Body of pancreas (tissue), 4 donors: ENCODE measurements around the gene CDCP1. TPM values are rescaled to one million over a fixed set of nuclear protein-coding genes. Genes with fewer than 3 reads are reported as not detected.

Experiments
- ATAC-seq: fragments of 150-250 bp; one replicate; pipeline ENCODE4 v1.9.1; 2016
- DNase-seq, 4 donors: peaks; one replicate each; pipeline ENCODE4 v3.0.0-alpha.2; 2019
- H3K27ac ChIP-seq, 4 donors: fragments of 200-600 bp; sonication (generic); 1 replicate in 3 of 4; 2 replicates in 1 of 4; pipeline versions ENCODE4 v1.5.1 to v1.6.1; 2016 to 2019; ENCODE audit warnings: mild to moderate bottlenecking in 1 of 4, mixed read lengths in 1 of 4, moderate library complexity in 1 of 4
- H3K27me3 ChIP-seq, 2 donors: fragments of 200-600 bp; sonication (generic); one replicate each; pipeline ENCODE4 v1.6.0; 2016; ENCODE audit warnings: mild to moderate bottlenecking in 1 of 2
- H3K36me3 ChIP-seq, 2 donors: fragments of 200-600 bp; sonication (generic); replicated peaks in 1 of 2; 2 replicates each; pipeline ENCODE4 v1.5.1; 2016; ENCODE audit warnings: low read depth in 2 of 2; ENCODE audit not compliant: insufficient read depth in 1 of 2
- H3K4me1 ChIP-seq: fragments of 200-600 bp; sonication (generic); one replicate; pipeline ENCODE4 v1.6.0; 2016
- H3K4me3 ChIP-seq, 2 donors: fragments of 200-600 bp; sonication (generic); 1 replicate in 1 of 2; 2 replicates in 1 of 2; pipeline ENCODE4 v1.5.1; 2016 to 2019
- H3K9me3 ChIP-seq, 3 donors: fragments of 200-600 bp; sonication (generic); 1 replicate in 2 of 3; 2 replicates in 1 of 3; pipeline ENCODE4 v1.5.1; 2016
- POLR2A ChIP-seq, 3 donors: fragments of 450-650 bp; IDR thresholded peaks; one replicate each; pipeline ENCODE4 v1.6.1; 2016; ENCODE audit warnings: antibody characterized with exemption in 3 of 3, mild to moderate bottlenecking in 2 of 3
- WGBS, 2 donors: methylation state at CpG; one replicate each; pipeline ENCODE4 v1.1.5; 2017; 5-methylcytosine and 5-hydroxymethylcytosine counted together
- intact Hi-C: fragments of 100-400 bp; cut with DNase I; formaldehyde crosslinking; loops from one replicate; pipeline ENCODE4 v1.15.1; 2023
- total RNA-seq, 2 donors: library from RNA; depleted of rRNA; stranded (reverse); fragments of >200 nt; gene quantifications; one replicate each; pipeline ENCODE4 v1.1.0, GENCODE V29; 2016
- TF ChIP-seq, protein P1 (sequence below), 7 experiments: fragments of 450-650 bp in 4 of 7; fragments of 200-600 bp in 3 of 7; sonication (generic) in 3 of 7; IDR thresholded peaks; one replicate each; pipeline ENCODE4 v1.5.1; 2016 to 2019; ENCODE audit warnings: antibody characterized with exemption in 7 of 7

CDCP1 gene
- total RNA-seq, 2 donors from 2014 or later, result 6.2 to 6.3 TPM

DNA sequence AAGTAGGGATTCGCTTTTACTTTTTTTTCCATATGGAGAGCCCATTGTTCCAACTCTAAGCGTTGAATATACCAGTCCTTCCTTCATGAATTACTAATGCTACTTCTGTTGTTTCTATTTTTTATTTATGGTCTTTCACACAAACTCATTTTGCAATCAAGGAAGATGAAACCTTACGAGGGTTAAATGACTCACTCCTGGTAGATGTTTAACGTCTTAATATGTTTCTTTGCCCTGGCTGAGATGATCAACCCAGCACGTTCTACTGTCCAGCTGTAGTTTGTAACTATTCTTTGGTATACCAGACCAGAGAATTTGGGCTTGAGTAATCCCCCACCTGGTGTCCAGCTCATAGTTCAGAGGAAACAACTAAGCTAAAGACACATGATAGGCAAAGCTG is 23.1 kb downstream of the CDCP1 start:
- Histone ChIP-seq H3K4me1 (peaks cover 69% of the 10 kb centered on the region), H3K9me3 (no peaks in the 10 kb centered on the region), H3K27me3 (no peaks in the 10 kb centered on the region), H3K36me3 (no peaks in the 10 kb centered on the region), H3K27ac (peak overlapping the region in 1 of 4 donors; percentile 9), H3K4me3 (no peak overlapping the region)
- no peak for DNase-seq
- TF ChIP-seq, protein P1, sequence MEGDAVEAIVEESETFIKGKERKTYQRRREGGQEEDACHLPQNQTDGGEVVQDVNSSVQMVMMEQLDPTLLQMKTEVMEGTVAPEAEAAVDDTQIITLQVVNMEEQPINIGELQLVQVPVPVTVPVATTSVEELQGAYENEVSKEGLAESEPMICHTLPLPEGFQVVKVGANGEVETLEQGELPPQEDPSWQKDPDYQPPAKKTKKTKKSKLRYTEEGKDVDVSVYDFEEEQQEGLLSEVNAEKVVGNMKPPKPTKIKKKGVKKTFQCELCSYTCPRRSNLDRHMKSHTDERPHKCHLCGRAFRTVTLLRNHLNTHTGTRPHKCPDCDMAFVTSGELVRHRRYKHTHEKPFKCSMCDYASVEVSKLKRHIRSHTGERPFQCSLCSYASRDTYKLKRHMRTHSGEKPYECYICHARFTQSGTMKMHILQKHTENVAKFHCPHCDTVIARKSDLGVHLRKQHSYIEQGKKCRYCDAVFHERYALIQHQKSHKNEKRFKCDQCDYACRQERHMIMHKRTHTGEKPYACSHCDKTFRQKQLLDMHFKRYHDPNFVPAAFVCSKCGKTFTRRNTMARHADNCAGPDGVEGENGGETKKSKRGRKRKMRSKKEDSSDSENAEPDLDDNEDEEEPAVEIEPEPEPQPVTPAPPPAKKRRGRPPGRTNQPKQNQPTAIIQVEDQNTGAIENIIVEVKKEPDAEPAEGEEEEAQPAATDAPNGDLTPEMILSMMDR (IDR thresholded peaks at IDR 0.05), result no peak
- TF ChIP-seq POLR2A (IDR thresholded peaks at IDR 0.05), result no peak
- 44 to 53% methylated on average over 5 of the region's 5 CpGs for WGBS, 2 donors
- intact Hi-C loops, result no loop called here
- ATAC-seq, result no peak

- no peaks in the 10 kb centered on the region for H3K9me3 ChIP-seq
- H3K36me3 ChIP-seq, result no peaks in the 10 kb centered on the region
- TF ChIP-seq, protein P1 (IDR thresholded peaks at IDR 0.05), result peak in 2 of 7 experiments; percentile 2 to 5
- no peak for TF ChIP-seq POLR2A (IDR thresholded peaks at IDR 0.05)
- peak; percentile 41 to 72 (median 62) for DNase-seq
- WGBS, 2 donors, result 74 to 75% methylated on average over 12 of the region's 12 CpGs
- intact Hi-C loops, result no loop called here
- H3K4me3 ChIP-seq, result no peak overlapping the region
- peaks cover 58% of the 10 kb centered on the region for H3K4me1 ChIP-seq
- peak; percentile 89 for ATAC-seq
- H3K27me3 ChIP-seq, result no peaks in the 10 kb centered on the region
- H3K27ac ChIP-seq, result peak overlapping the region; percentile 58 to 77 (median 66)
Measured at GRCh38 chr3:45120359-45121158, 25.6 kb downstream of the CDCP1 start.

DNA sequence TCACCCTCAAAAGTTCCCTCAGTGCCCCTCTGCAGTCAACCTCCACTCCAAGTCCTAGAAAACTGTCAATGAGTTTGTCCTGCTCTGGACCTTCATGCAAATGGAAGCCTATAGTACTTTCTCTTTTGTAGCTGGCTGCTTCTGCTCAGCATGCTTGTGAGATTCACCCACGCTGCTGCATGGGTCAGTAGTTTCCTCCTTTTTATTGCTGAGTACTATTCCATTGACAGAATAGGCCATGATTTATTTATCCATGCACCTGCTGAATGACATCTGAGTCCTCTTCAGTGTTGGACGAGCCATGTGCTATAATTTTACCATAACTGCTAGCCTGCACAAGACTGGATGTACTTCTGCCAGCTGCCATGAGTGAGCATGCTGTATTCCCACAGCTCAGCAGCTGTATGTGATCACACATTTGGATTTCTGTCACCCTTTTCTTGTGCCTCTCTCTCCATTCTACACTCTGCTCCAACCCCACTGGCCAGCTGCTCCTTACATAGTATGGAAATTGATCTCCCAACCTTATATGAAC is 26.3 kb downstream of the CDCP1 start:
- H3K9me3 ChIP-seq, result no peaks in the 10 kb centered on the region
- WGBS, 2 donors, result 35 to 48% methylated on average over 2 of the region's 2 CpGs
- intact Hi-C loops, result no loop called here
- TF ChIP-seq POLR2A (IDR thresholded peaks at IDR 0.05), result no peak
- TF ChIP-seq, protein P1 (IDR thresholded peaks at IDR 0.05), result no peak
- peak overlapping the region; percentile 58 to 77 (median 66) for H3K27ac ChIP-seq
- ATAC-seq (peak; percentile 59), DNase-seq (peak in 3 of 4 donors; percentile 28 to 45 (median 35))
- no peak overlapping the region for H3K4me3 ChIP-seq
- no peaks in the 10 kb centered on the region for H3K27me3 ChIP-seq
- no peaks in the 10 kb centered on the region for H3K36me3 ChIP-seq
- H3K4me1 ChIP-seq, result peaks cover 51% of the 10 kb centered on the region

DNA sequence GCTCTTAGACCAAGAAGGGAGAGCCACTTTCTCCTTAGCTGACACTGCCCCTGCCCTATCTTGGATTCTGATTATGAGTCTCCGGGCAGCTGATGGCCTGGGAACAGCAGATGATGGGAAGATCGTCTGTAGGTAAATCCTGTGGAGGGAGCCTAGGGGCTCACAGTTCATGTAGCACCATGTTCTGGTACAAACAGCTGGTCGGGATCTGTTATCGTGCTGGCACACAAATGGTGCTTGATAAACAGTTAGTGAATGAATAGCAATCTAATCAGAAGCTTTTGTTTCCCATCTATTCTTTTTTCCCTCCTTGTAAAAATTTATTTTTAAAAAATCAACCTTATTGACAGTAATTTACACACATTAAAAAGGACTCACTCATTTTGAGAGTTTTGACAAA is 26.8 kb downstream of the CDCP1 start:
- DNase-seq (no peak), ATAC-seq (no peak)
- peaks cover 46% of the 10 kb centered on the region for H3K4me1 ChIP-seq
- TF ChIP-seq, protein P1 (IDR thresholded peaks at IDR 0.05), result no peak
- TF ChIP-seq POLR2A (IDR thresholded peaks at IDR 0.05), result no peak
- H3K27me3 ChIP-seq, result no peaks in the 10 kb centered on the region
- H3K4me3 ChIP-seq, result no peak overlapping the region
- H3K9me3 ChIP-seq, result no peaks in the 10 kb centered on the region
- WGBS, 2 donors, result 31% methylated on average over 4 of the region's 4 CpGs
- no peaks in the 10 kb centered on the region for H3K36me3 ChIP-seq
- H3K27ac ChIP-seq, result peak overlapping the region; percentile 58 to 77 (median 66)
- intact Hi-C loops, result no loop called here
